IPS-NIHi7 (cell line): ENCODE data around the gene VPS8.

Experiments used
- DNase-seq: peaks from one replicate; pipeline ENCODE4 v3.0.0; 2012; ENCODE audit warnings: mixed read lengths; ENCODE audit errors: extremely low spot score

The VPS8 gene

GRCh38 chr3:184811034-184811433 lies 932 bp upstream of the VPS8 start:
- DNase-seq: no peak

GRCh38 chr3:184811663-184811998 lies 335 bp upstream of the VPS8 start:
- no peak for DNase-seq

- peak; percentile 21 for DNase-seq
These were observed 686 bp downstream of the VPS8 start for GRCh38 chr3:184812662-184813042.

- DNase-seq: no peak
These were observed 1.4 kb downstream of the VPS8 start for GRCh38 chr3:184813357-184813756.

GRCh38 chr3:184814214-184814613 lies 2.2 kb downstream of the VPS8 start:
- DNase-seq: no peak

GRCh38 chr3:184815046-184815930 lies 3.3 kb downstream of the VPS8 start:
- no peak for DNase-seq

GRCh38 chr3:184816614-184817013 lies 4.6 kb downstream of the VPS8 start:
- DNase-seq: no peak

- DNase-seq: no peak
These were observed 8.6 kb downstream of the VPS8 start for GRCh38 chr3:184820525-184820924.

GRCh38 chr3:184821034-184821433 lies 9.1 kb downstream of the VPS8 start:
- DNase-seq: no peak

- DNase-seq: no peak
These were observed 10.1 kb downstream of the VPS8 start for GRCh38 chr3:184822081-184822480.

GRCh38 chr3:184822654-184823053 lies 10.7 kb downstream of the VPS8 start:
- DNase-seq: no peak

GRCh38 chr3:184823990-184824389 lies 12.0 kb downstream of the VPS8 start:
- no peak for DNase-seq

- no peak for DNase-seq
These were observed 13.3 kb downstream of the VPS8 start for GRCh38 chr3:184825121-184825820.

GRCh38 chr3:184827572-184827971 lies 15.6 kb downstream of the VPS8 start:
- no peak for DNase-seq

- no peak for DNase-seq
These were observed 20.1 kb downstream of the VPS8 start for GRCh38 chr3:184832044-184832443.

- no peak for DNase-seq
These were observed 20.9 kb downstream of the VPS8 start for GRCh38 chr3:184832903-184833302.

GRCh38 chr3:184836090-184836822 lies 24.3 kb downstream of the VPS8 start:
- no peak for DNase-seq

GRCh38 chr3:184842433-184842832 lies 30.5 kb downstream of the VPS8 start:
- DNase-seq: no peak

- no peak for DNase-seq
These were observed 33.9 kb downstream of the VPS8 start for GRCh38 chr3:184845819-184846218.

- DNase-seq: no peak
These were observed 34.5 kb downstream of the VPS8 start for GRCh38 chr3:184846496-184846895.

- no peak for DNase-seq
These were observed 37.0 kb downstream of the VPS8 start for GRCh38 chr3:184848934-184849333.

- DNase-seq: no peak
These were observed 38.2 kb downstream of the VPS8 start for GRCh38 chr3:184850201-184850600.

- DNase-seq: no peak
These were observed 45.1 kb downstream of the VPS8 start for GRCh38 chr3:184857099-184857498.
